SK-N-SH treated with all-trans-retinoic acid at 6 μM for 48 hours (cell line): ENCODE results near the gene KRTAP5-2.

Source experiments
- PATZ1 ChIP-seq: fragments of 250-450 bp; sonication (Bioruptor Pico); IDR thresholded peaks from 2 replicates; pipeline ENCODE4 v1.8.0; 2020; ENCODE audit warnings: mild to moderate bottlenecking, moderate library complexity, borderline replicate concordance
- RARB ChIP-seq: fragments of 250-450 bp; sonication (Bioruptor Pico); IDR thresholded peaks from 2 replicates; pipeline ENCODE4 v1.8.0; 2021; ENCODE audit warnings: mild to moderate bottlenecking, moderate library complexity

DNA sequence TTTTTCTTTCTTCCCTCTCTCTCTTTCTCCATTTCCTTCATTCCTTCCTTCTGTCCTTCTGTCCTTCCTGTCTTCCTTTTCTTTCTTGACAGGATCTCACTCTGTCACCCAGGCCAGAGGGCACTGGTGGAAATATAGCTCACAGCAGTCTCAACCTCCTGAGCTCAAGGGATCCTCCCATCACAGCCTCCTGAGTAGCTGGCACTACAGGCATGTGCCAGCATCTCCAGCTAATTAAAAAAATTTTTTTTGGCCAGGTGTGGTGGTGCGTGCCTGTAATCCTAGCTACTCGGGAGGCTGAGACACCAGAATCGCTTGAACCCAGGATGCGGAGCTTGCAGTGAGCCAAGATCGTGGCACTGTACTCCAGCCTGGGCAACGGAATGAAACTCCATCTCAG, 21.3 kb downstream of the KRTAP5-2 start:
- TF ChIP-seq RARB (CRISPR knock-in tag) (no peak), PATZ1 (CRISPR knock-in tag) (no peak)
